NCI-H1694 (cell line): Measurements from ENCODE around the gene UGP2.
"Not testable (repeated sequence)": the region's sequence is repeated elsewhere in the genome, so short reads cannot be mapped to it uniquely, and the experiment has no call there.

Experiments
- DNase-seq: peaks from one replicate; lab custom pipeline; 2025; lab: John Stamatoyannopoulos, UW

The UGP2 gene

GRCh38 chr2:63840081-63840784 lies 1.5 kb upstream of the UGP2 start:
- DNase-seq: peak; percentile 18

DNA sequence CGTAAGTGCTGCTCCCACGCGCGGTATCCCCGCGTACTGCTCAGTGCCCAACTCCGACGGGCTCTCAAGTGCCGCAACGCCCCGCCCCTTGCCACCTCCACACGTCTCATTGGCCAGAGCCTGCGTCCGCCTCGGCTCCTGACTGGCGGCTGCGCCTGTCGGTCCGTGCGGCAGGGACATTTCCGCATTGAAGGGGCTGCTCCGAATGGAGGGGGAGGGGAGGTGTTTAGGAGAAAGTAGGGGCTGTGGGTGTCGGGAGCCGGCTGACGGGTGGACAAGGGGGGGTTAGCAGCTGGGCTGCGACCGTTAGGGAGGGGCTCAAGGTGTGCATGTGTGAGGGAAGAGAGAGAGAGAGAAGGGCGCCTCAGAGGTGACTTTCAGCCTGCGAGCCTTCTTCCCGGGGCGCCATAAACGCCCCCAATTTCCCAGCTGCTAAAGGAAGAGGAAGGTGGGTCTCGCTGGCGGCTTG lies 877 bp upstream of the UGP2 start:
- peak; percentile 93 for DNase-seq

GRCh38 chr2:63842149-63843061 lies 709 bp downstream of the UGP2 start:
- no peak for DNase-seq

GRCh38 chr2:63843093-63843492 lies 1.4 kb downstream of the UGP2 start:
- DNase-seq: no peak

DNA sequence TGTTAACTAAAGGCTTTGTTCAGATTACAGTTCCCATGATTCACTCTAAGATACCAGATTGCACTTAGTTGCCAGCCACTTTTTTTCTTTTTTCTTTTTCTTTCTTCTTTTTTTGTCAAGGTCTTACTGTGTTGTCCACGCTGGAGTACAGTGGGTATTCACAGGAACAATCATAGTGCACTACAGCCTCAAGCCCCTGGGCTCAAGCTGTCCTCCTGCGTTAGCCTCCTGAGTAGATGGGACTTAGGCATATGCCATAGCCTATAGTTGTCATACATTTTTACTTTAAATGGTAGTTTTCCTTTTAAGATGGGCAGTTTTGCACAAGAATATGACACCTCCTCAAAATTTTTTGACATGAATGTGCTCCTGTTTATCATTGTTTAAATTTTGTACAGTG lies 2.1 kb downstream of the UGP2 start:
- DNase-seq: no peak

DNA sequence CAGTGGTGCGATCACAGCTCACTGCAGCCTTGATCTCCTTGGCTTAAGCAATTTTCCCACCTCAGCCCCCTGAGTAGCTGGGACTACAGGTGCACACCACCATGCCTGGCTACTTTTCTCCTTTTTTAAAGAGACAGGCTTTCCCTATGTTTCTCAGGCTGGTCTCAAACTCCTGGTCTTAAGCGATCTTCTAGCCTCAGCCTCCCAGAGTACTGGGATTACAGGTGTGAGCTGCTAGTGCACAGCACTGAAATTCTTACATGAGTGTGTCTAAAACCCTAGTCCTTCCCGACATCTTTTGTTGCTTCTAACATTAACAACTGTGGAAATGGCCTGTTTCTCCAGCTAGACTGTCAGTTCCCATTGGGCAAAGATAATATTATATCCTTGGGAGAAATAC lies 2.9 kb downstream of the UGP2 start:
- DNase-seq: no peak

GRCh38 chr2:63845866-63846265 lies 4.2 kb downstream of the UGP2 start:
- no peak for DNase-seq

DNA sequence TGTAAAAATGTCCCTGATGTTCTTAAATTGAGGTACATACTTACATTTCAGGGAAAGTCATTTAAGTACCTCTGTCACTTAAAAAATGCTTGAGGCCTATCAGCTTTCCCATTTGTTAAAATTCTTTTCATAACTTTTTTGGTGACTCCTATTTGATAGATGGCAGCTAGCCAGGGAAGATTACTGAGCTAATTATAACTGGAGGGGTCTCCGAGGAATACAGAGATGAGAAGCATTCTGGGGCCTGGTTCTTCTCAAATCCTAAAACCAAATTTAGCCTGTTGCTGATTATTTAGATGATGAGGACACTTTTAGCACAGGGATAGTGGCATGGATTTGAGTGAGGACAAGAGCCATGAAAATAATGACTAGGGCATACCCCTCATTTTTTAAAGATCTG lies 4.8 kb downstream of the UGP2 start:
- DNase-seq: no peak

DNA sequence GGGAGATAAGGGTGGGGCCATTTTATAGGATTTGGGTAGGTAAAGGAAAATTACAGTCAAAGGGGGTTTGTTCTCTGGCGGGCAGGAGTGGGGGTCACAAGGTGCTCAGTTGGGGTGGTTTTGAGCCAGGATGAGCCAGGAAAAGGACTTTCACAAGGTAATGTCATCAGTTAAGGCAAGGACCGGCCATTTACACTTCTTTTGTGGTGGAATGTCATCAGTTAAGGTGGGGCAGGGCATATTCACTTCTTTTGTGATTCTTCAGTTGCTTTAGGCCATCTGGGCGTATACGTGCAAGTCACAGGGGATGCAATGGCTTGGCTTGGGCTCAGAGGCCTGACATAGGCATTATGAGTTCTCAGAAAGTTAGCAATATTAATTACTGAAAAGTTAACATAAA lies 5.9 kb downstream of the UGP2 start:
- DNase-seq: not testable (repeated sequence)

DNA sequence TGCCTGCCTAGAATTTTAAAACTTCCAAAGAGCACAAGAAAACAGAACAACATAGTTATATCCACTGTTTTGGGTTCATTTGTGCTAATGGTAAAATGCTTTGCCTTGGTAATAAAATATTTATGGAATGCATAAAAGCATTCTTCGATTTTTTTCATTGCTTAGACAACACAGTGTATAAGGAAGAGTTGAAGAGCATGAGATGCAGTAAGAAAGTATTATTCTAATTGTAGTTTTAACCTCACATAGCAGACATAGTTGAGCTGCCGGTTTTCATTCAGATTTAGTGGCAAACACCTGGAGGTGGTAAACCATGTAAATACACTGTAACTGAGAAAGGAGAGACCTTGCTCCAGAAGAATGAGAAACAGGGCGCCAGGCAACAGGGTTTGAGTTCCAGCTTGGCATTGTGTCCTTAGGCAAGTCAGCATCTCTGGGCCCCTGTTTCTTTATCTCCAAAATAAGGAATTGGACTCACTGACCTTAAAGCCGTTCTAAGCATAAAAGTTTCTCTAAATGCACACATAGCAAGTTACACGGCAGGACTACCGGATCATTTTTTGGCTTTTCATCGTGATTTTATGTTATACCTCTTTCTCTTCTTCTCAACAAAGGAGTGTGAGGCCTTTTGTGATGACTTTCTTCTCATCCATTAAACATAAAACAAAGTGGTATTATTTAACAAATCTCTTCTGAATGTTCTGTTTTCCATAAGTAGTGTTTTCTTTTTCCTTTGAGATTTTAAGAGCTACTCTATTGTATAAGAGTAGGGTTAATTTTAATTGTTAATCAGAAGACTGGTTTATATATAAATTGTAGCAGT lies 7.9 kb downstream of the UGP2 start:
- no peak for DNase-seq

DNA sequence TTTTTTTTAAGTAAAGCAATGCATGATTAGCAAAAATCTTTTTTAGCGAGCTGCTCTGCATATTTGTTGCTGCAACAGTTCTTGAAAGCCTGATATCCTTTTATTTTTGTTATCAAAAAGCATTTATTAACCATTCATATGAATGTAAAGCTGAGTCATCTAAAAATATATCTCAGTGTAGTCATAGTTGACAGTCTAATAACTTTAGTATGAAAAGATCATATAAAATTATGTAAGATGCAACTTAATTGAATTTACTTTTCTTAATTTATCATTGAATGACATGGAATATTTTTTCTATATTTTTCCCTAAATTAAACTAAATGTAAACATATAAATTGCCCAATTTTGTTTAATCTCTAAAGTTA lies 8.5 kb downstream of the UGP2 start:
- no peak for DNase-seq

GRCh38 chr2:63850649-63851048 lies 9.0 kb downstream of the UGP2 start:
- DNase-seq: no peak

DNA sequence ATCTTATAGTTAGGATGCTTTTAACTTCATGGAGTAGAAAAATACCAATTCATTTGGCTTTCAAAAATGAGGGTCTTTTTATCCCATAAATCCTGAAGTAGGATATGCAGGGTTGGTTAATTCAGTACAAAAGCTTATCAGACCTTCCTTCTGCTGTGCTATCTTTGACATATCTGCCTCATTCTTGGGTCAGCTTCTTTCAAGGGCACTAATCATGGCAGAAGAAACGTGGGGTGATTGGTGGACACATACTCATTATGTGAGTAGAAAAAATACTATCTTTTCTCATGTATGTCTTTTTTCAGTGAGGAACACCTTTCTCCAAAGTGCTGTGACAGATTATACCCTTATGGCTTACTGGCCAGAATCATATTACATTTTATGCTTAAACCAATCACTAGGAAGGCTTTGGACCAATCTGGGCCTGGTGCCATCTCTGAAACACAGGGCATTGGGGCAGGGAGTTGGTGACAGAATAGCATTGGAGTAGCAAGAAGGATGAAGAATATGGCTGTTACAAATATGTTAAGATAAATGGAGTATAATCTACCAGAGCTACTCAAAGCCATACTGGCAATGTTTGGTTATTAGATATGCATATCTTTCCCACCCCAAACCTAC lies 10.1 kb downstream of the UGP2 start:
- DNase-seq: no peak

DNA sequence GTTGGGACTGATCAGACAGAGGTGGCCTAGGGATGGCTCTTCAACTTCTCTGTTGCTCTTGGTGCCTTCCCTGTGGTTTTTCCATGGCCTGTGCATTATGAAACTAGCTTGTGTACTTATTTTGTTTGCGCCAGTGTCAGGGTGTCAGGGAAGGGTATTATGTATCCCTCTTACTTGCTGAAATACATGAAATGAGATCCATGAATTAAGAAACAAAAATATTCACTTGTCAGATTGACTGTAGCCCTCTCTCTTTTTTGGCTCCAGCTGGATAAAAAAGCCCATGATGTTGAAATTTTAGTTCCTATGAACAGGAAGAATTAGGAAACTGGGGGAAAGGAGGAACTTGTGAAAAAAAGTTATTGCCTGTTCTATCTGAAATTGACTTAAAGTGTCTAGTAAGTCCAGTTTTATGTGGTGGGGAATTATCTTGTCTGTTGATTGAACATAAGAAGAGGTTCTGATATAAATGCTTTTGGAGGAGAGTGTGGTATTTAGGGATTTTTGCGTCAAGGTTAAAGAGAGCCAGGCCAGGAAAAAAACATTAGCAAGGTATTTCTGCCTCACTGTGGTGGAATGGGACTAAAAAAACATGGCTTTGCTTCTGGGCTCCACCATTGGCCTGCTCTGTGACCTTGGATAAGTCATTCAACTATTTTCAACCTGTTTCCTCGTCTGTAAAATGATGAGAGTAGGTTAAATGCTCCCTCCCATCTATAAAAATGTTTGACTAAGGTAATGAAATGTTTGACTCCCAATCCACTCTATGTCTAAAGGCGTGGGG lies 12.0 kb downstream of the UGP2 start:
- no peak for DNase-seq

DNA sequence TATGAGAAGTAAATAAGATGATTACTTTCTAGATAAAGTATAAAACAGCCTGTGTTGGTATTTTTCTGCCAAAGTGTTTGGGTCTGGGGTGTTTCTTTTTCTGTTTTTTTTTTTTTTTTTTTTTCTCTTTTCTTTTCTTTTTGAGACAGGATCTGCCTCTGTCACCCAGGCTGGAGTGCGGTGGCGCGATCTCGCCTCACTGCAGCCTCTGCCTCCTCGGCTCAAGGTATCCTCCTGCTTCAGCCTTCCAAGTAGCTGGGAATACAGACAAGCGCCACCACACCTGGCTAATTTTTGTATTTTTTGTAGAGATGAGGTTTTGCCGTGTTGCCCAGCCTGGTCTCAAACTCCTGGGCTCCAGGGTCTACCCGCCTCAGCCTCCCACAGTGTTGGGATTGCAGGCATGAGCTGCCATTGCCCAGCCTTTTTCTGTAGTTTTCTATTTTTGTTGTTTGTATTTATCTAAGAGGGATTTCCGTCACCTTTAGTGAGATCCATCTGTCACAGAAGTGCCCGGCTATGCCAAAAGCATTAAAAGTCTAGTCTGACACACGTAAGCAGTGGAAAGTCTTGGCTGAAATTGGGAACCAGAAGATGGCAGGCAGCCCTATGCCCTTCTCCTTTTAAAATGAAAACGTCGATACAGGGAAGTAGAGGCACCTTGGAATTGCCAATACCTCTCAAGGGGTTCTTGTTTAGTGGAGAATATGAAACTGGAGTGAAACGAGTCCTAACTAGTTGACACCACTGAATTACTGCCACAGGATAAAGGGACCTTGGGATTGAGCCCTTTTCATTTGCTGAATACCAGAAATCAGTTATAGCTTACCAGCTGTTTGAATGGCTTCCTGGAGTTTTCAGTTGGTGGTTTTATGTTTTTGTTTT lies 14.0 kb downstream of the UGP2 start:
- no peak for DNase-seq

- no peak for DNase-seq
These were observed 14.6 kb downstream of the UGP2 start for GRCh38 chr2:63856303-63856603.

DNA sequence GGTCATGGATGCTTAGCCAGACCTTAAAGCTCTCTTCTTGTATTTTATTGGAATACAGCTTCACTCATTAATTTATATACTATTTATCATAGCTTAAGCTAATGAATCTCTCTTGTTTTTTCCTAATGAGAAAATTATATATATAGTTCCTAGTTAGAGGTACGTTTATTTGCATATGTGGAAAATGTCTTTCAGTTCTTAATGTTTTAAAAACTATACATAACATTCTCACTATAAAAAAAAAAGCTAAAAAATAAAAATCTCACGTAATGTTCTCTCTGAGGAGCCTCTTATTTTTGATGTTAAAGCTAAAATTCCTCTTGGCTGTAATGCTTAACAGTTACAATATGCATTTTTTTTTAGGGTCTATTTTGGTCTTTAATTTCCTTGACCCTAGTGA lies 16.6 kb downstream of the UGP2 start:
- no peak for DNase-seq

- peak; percentile 45 for DNase-seq
These were observed 19.6 kb downstream of the UGP2 start for GRCh38 chr2:63861220-63861822.

DNA sequence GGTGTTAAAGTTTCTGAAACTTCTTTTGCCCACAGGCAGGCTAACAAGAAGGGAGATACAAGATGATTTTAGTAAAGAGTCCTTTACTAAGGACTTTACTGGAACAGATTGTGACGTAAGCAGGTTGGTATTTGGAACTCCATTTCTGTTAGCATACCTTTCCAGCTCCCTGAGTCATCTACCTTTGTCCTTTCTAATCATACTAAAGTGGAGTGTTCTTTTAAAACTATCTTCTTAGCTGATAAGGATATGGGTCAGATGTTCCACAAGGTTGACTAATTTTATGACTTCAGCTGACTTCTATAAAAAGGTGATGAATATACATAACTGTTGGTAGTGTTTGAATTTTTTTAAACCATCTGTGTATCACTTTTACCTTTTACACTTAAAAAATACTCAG lies 21.1 kb downstream of the UGP2 start:
- DNase-seq: no peak

GRCh38 chr2:63863707-63864106 lies 22.0 kb downstream of the UGP2 start:
- no peak for DNase-seq
